GM18868 (cell line): ENCODE data around the gene AGBL1.

Experiments used
- ATAC-seq: cut with Tn5 transposase; IDR thresholded peaks from one replicate; pipeline ENCODE4 v1.9.1; 2021; ENCODE audit warnings: mild to moderate bottlenecking, moderate library complexity; ENCODE audit not compliant: unreplicated experiment

The AGBL1 gene

DNA sequence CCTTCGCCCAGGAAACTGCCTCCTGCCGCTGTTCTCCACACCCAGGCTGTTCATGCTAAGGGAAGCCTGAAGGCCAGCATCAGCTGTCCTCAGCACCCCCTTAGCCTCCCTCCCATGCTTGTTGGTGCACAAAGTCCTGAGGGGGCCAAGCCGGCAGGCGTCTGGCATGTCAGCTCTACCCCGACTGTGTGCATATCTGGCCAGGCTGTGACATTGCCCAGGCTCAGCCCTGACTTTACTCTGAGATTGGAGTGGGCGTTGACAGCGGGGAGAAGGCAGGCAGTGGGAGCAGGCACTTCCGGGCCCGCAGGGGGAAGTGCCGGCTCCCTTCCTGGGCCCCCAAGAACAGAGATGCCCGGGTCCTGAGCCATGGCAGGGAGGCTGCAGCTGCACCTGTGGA is 492.2 kb downstream of the AGBL1 start:
- no peak for ATAC-seq

DNA sequence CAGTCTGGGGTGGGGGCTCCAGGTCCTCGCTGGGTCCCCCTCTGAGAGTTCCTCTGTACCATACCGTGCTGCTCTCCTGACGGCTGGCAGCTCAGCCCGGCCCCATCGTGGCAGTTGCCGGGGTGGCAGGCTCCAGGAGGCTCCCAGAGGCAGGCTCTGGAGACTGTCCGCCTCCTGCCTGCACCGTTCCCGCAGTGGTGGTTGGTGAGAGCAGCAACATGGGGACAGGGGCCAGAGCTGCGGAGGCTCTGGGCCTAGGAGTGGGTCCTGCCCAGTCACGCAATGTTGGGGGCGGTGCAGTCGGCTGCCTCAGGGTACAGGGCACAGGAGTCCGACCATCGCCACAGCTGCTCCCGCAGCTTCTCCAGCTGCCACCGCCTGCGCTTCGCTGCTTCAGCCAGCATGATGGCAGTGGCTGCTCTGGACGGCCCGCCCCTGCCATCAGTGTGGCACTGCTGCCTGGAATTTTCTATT is 492.7 kb downstream of the AGBL1 start:
- ATAC-seq: no peak

DNA sequence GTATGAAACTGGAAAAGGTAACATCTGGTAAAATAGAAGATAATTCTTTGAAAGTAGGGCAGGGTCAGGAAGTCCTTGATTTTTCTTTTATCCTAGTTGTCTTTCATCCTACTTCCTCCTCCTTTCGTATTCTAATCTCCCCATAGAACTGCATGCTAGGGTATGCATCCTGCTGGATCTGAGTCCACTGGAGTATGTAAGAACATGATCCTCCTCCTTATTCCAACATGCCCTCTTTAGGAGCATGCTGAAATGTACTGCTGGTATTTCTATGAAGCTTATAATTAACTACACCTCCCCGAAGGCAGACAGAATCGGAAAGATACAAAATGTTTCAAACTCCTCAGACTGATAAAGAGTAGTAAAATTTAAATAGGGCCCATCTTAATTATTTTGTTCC is 493.8 kb downstream of the AGBL1 start:
- ATAC-seq: no peak

DNA sequence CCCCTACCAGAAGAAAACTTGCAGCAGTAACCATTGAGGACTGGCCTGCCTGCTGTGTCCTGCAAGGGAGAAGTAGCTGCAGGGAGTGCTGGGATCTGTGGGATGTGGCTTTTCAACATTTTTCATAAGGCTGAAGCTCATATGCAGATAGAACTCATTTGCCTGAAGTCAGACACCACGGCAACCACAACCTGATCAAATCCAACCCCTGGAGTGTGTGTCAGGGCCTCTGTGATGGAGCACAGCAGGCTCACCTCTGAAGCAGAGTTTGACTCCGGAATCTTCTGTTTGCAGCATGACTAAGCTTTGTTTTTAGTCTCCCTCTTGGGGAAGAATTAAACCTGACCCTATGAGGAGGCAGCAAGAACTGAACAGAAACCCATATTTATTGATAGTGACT is 508.7 kb downstream of the AGBL1 start:
- no peak for ATAC-seq

DNA sequence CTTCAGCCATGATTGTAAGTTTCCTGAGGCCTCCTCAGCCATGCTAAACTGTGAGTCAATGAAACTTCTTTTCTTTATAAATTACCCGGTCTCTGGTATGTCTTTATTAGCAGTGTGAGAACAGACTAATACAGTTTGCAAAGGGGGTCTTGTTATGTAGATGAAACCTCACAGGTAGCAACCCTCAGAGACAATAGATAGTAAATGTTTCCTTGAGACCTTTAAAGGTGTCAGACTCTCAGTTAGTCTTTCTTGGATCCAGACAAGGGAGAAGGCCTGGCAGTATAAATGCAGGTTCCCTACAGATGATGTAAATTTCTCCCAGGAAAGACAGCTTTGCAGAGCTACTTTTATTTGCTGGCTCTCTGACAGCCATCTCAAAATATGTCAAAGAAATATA is 510.8 kb downstream of the AGBL1 start:
- ATAC-seq: no peak

DNA sequence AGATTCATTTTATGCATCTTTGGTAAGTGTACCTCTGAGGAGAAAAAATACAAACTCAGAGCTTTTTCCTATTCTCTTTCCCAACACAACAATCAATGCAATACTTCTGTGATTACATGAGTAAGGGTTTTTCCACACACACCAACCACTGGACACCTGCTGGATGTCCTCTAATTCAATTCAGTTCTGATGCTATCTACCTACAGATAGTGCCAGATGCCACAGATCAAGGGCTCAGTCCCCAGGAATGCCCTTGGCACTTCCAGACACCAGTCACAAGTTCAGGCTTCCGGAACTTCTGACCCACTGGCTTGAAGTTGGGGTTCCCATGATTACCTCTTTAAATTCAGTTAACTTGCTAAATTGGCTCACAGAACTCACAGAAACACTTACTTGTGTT is 511.5 kb downstream of the AGBL1 start:
- no peak for ATAC-seq

DNA sequence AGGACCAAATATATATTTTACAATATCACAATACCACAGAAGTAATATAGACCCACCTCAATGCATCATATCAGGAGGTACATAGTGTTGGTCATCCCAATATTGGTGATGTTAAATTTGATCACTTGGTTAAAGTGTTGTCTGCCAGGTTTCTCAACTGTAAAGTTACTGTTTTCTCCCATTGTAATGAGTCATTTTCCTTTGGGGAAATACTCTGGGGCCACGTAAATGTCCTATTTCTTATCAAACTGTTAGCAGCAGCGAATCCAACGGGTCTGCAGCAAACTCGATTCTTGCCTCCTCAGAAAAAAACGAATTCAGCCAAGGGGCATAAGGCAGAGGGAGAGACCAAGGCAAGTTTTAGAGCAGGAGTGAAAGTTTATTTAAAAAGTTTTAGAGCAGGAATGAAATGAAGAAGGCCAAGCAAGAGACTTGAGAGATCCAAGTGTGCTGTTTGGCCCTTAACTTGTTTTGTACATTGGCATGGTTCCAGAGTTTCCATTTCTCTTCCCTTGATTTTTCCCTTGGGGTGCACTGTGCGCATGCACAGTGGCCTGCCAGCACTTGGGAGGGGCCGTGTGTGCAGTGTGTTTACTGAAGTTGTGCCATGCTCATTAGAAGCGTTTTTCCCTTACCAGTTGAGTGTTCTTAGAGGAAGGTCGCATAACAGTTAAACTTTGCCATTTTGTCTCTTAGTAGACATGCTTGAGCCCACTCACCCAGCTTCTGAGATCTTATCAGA is 512.5 kb downstream of the AGBL1 start:
- ATAC-seq: no peak

DNA sequence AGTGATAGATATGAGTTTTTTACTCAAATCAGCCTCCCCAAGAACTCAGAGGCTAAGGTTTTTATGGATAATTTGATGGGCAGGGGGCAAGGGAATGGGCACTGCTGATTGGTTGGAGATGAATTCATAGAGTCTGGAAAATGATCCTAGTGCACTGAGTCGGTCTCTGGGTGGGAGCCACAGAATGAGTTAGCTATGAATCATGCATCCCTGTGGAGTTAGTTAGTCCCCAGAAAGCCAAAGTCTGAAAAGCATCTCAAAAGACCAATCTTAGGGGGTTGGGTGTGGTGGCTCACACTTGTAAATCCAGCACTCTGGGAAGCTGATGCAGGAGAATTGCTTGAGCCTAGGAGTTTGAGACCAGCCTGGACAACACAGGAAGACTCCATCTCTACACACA is 516.1 kb downstream of the AGBL1 start:
- no peak for ATAC-seq

DNA sequence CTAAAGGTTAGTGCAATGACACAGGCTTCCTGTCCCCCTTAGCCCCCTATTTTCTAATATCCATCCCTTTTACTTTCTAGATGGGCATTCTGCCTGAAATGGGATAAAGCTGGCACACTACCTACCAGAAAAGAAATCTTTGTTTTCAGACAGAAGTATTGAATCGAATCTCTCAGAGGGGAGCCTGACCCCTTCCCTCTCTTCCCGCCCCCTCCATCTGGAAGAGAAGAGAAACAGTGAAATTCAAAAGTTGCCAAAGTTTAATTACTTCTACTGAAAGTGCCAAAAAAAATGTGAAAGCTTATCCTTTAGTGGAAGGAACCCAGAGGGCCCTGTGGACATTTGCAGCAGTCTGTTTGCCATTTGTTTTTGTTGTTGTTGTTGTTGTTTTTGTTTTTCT is 523.8 kb downstream of the AGBL1 start:
- ATAC-seq: no peak

DNA sequence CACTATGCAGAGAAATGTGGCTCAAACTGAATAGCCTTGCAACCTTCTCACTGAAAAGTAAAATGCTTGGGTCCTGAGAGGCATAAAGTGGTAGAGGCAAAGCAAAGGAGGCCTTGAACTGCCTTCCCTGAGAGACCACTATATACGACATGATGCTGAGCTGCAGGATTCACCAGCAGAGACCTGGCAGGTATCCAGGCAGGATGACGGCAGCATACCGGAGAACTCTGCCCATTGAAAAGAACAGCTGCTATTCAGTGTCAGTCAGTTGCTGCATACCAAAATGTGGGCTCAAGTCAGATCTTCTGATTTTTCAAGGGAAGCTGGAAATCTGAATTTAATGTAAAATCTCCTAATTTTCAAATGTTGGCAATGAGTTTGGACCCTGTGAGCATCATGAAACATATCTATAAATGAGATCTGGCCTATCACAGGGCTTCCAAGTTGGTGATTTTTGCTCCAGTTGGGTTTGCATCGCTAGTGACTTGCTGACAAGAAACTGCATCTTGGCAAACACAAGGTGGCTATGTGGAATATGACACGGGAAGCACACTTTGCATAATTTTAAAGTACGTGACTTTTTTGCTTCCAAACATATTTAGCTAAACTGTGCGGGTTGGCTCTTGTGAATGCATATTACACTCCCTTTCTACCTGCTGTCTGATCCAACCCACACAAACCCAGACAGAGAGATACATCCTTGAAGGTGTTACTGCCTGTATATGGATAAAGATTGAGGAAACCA is 529.0 kb downstream of the AGBL1 start:
- ATAC-seq: no peak

DNA sequence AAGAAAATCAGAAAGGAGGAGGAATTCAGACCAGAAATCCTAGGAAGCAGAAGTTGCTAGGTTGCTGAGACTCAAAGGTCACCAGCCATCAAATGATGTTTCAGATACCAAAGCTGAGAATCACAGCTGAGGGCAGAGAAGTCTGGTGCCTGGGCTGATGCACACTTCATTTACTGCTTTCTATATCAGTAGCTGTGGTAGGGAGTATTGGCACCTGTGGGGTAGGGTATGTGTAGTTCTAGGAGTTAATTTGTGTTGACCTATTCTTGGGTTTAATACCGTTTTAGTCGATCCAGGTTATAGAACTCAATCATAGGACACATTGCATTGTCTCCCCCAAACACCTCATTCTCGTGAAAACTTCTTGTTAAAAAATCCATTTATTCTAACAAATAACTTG is 529.6 kb downstream of the AGBL1 start:
- no peak for ATAC-seq

DNA sequence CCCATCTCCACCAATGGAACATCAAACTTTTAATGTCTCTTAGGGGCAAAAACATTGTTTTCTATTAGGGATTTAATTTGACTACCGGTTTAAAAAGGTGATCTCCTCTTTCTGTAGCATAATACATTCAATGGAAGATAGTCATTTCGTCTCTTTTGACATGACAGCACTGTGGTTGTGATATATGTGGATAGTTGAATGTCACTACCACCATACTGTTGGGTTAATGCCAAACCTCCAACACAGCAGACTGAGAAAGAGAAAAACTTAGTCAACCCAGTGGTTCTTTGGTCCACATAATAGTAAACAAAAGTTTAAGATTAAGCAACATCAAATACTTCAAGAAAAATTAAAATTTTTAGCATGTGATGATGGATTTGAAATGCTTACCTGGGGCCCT is 530.4 kb downstream of the AGBL1 start:
- ATAC-seq: no peak

DNA sequence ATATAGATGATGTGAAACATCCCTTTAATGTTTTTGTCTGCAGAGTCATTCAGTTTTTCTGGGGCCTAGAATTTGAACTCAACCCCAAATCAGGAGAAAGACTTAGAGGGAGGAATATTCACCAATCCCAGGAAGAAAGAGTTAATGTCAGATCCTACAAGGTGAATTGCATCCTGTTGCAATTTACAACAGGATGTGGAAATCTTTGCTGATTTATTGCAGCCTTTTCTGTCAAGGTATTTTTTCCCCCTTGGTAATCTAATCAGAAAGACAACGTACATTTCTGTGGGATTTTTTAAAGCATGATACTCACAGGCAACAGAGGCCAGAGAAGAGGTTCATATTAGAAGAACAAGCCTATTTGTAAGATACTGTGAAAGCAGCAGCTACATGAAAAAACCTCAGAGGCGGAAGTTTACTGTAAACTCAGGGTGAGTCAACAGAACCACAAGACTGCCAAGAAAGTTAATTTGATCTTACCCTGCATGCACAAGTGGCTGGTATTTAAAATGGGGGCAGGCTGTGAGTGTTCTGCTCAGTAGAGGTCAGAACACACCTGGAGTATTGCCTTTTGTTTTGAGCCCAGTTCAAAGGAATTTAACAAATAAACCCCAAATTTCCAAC is 531.9 kb downstream of the AGBL1 start:
- peak; percentile 66 for ATAC-seq

DNA sequence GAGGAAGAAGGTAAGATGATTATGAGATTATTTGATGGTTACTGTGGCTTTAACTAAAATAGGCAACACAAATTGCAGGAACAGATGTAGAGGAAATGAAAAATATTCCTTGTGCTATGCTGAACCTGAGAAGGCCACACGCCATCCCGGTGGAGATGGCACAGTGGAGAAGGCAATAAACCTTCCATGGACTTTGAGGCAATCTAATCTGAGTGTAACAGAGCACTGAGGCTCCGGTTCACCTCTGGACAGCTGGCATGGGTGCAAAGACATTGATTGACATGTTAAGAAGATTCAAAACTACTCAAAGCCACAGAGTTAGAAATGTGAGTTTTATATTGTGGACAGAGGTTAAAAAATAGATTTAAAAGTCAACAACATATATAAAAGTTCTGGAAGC is 535.7 kb downstream of the AGBL1 start:
- ATAC-seq: no peak

DNA sequence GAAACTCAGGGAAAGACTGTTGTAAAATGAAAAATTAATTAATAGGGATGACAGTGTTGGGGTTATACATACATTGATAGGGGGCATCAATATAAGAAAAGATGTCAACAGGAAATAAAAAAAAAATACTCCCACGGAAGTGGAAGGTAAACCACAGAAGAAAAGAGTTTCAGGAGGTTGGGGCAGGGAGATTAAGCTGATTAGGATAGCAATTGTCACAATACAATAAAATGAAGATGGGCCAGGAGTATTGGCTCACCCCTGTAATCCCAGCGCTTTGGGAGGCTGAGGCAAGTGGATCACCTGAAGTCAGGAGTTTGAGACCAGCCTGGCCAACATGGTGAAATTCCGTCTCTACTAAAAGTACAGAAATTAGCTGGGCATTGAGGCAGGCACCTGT is 536.1 kb downstream of the AGBL1 start:
- no peak for ATAC-seq

DNA sequence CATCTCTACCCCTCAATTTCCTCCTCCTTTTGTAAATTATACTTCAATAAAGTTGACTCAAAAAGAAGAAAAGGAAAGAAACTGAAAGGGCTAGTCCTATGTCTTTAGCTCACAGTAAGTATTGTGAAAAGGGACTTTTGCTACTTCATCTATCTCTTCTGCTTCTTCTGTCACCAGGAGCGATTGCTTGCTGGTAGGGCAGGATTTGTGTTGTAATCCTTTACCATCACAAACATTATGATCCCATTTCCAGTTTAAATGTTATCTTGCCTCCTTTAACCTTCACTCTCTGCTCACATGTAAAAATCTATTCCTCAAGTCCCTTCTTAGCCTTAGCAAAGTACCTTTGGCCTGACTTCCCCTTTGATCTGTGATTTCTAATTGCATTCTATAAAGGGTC is 537.1 kb downstream of the AGBL1 start:
- no peak for ATAC-seq

DNA sequence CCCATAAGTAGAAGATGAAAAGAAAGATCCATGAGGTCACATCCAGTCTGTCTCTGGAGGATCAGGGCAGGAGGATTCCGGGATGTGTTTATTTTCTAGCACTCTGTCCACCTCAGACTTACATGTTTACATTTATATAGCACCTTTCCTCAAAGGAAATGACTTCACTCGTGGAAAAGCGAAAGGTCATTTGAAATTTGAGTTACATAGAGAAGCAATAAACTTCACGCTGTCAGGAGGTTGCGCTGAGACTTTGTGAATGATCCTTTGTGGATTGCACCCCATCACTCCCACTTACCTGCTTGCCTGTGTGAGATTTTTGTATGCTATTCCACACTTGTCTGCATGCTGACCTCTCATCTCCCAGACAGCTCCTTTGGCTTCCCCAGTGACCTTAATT is 540.5 kb downstream of the AGBL1 start:
- no peak for ATAC-seq

DNA sequence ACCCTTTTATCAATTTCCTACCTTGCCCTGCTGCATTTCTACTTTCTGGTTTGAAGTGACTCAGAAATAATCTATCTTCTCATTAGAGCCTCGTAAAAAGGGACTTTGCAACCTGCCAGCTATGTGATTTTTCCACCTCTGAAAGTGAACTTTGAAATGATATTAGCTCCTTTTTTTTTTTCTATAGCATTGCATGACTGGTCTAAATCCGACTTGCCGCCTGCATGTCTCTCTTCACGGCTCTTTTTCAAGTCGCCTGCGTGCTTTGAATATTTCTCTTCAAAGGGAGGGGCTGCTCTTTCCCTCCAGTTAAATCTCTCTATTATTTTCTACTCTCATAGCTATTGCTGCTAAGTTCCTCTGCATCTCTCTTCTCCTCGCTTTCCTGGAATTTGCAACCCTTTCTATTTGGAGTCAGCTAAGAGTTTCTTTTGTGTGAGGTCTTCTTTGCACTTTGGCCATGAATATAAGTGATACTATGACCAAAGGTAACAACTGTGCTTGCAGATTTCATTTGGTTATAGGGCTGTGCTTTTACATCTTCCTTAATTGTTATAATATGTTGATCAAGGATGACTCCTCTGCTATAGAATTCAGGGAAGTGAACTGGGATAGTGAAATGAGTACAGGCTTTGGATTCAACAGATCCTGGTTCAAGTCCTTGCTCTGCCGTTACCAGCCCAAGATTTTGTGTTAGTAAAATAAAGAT is 541.1 kb downstream of the AGBL1 start:
- no peak for ATAC-seq

DNA sequence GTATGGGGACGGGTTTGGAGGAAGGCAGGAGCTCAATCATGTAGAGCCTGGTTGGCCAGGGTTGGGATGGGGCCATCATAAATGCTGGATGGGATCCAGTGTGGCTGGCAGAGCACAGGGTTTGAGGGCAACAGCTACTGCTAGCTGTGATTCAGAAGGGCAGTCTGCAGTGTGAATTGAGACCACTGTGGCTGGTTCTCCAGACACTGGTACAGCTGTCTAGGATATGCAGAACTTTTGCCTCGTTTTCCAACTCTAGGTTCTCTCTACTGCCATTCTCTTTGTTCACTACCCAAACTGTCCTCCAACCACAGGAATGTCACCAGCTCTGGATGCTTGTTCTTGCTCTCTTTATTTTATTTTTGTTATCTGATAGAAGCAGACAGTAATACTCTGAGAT is 543.6 kb downstream of the AGBL1 start:
- ATAC-seq: no peak

DNA sequence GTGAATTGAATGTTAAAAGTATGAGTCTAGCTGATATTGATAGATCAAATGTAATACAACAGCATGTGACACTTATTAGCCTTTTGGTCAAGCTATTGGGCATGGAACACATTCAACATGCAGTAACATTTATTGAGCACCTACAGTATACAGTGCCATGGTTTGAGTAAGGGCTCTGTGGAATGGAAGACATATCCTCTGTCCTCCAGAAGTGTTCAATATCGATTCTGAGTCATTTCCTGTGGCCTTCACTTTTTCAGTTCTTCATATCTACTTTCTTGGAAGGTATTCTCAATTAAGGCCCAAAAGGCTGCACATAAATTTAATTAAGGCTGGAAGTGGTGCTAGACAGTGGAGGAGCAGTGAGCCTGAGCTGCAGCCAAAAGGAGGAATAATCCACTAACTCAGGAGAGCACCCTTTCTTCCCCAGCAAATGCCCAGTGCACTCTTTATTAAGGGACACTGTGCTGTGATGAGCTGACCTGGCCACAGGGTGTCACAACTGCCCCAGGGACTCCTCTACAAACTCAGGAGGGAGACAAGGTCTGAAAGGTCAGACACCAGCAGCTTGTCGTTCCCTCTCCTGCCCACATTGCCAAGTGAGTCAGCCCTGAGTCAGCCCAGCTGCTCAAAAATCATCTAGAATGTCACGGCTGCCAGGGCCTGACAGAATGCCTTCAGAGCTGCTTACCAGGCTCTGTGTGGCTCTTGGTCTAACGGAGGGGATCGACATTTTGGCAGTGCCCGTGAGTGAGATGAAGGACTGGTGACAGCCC is 544.8 kb downstream of the AGBL1 start:
- ATAC-seq: peak; percentile 74
